Measurements from ENCODE around the gene SLC17A4. TPM values are rescaled to one million over a fixed set of nuclear protein-coding genes. Genes with fewer than 3 reads are reported as not detected.

SLC17A4 gene
- total and polyA plus RNA-seq, 12 donors, result not detected

- H3K9me3 ChIP-seq, result peaks cover 0 to 15% (median 5%) of the 10 kb centered on the region in 11 donors
- no peak overlapping the region for H3K4me3 ChIP-seq
- 37 to 45% methylated on average over 30 of the region's 30 CpGs for WGBS, 2 donors
- intact Hi-C loops (cut with DNase I), result no loop called here
- no peak for DNase-seq
- peaks cover 0 to 68% (median 24%) of the 10 kb centered on the region in 7 donors for H3K27me3 ChIP-seq
- no peak overlapping the region for H3K27ac ChIP-seq
- no peak for ATAC-seq
- no peaks in the 10 kb centered on the region for H3K36me3 ChIP-seq
- H3K4me1 ChIP-seq, result no peaks in the 10 kb centered on the region
- TF ChIP-seq CTCF (IDR thresholded peaks at IDR 0.05), result no peak
These were observed 21.9 kb upstream of the SLC17A4 start for GRCh38 chr6:25732468-25733198.

- intact Hi-C loops (cut with DNase I), result no loop called here
- no peaks in the 10 kb centered on the region for H3K36me3 ChIP-seq
- H3K4me3 ChIP-seq, result no peak overlapping the region
- ATAC-seq (no peak), DNase-seq (no peak)
- peaks cover 0 to 20% (median 5%) of the 10 kb centered on the region in 11 donors for H3K9me3 ChIP-seq
- no peak for TF ChIP-seq CTCF (IDR thresholded peaks at IDR 0.05)
- H3K27ac ChIP-seq, result no peak overlapping the region
- peaks cover 0 to 47% (median 20%) of the 10 kb centered on the region in 7 donors for H3K27me3 ChIP-seq
- no peaks in the 10 kb centered on the region for H3K4me1 ChIP-seq
These were observed 19.3 kb upstream of the SLC17A4 start for GRCh38 chr6:25735261-25735660.

GRCh38 chr6:25743868-25744267 lies 10.7 kb upstream of the SLC17A4 start:
- no peak for DNase-seq
- intact Hi-C loops (cut with DNase I), result no loop called here
- H3K4me1 ChIP-seq, result no peaks in the 10 kb centered on the region
- no peak overlapping the region for H3K4me3 ChIP-seq
- no peaks in the 10 kb centered on the region for H3K27me3 ChIP-seq
- no peak for ATAC-seq
- H3K27ac ChIP-seq, result no peak overlapping the region
- TF ChIP-seq CTCF (IDR thresholded peaks at IDR 0.05), result no peak
- H3K9me3 ChIP-seq, result no peaks in the 10 kb centered on the region
- H3K36me3 ChIP-seq, result no peaks in the 10 kb centered on the region

- DNase-seq (no peak), ATAC-seq (no peak)
- no peaks in the 10 kb centered on the region for H3K4me1 ChIP-seq
- H3K27me3 ChIP-seq, result no peaks in the 10 kb centered on the region
- WGBS, 2 donors, result 85 to 87% methylated on average over 4 of the region's 4 CpGs
- H3K9me3 ChIP-seq, result no peaks in the 10 kb centered on the region
- no peaks in the 10 kb centered on the region for H3K36me3 ChIP-seq
- no peak overlapping the region for H3K4me3 ChIP-seq
- no peak overlapping the region for H3K27ac ChIP-seq
- TF ChIP-seq CTCF (IDR thresholded peaks at IDR 0.05), result no peak
- intact Hi-C loops (cut with DNase I), result no loop called here
These were observed 8.7 kb upstream of the SLC17A4 start for GRCh38 chr6:25745836-25746235.

Data from heart right ventricle (tissue), 16 donors.